ENCODE data around the gene TMEFF2. TPM values are rescaled to one million over a fixed set of nuclear protein-coding genes. Genes with fewer than 3 reads are reported as not detected.

TMEFF2 gene
- total RNA-seq, 1 donor from 2014 or later: not detected

- DNase-seq (no peak), ATAC-seq (no peak)
- no peaks in the 10 kb centered on the region for H3K36me3 ChIP-seq
- no peaks in the 10 kb centered on the region for H3K27me3 ChIP-seq
- TF ChIP-seq CTCF (IDR thresholded peaks at IDR 0.05): no peak
- H3K4me3 ChIP-seq: no peak overlapping the region
- H3K9me3 ChIP-seq: no peaks in the 10 kb centered on the region
- H3K27ac ChIP-seq: no peak overlapping the region
- no peaks in the 10 kb centered on the region for H3K4me1 ChIP-seq
- intact Hi-C loops (cut with DNase I): no loop called here
Measured at GRCh38 chr2:192013211-192013610, 181.5 kb downstream of the TMEFF2 start.

- Histone ChIP-seq H3K36me3 (no peaks in the 10 kb centered on the region), H3K27me3 (no peaks in the 10 kb centered on the region), H3K9me3 (peaks cover 5% of the 10 kb centered on the region), H3K4me3 (no peak overlapping the region), H3K4me1 (no peaks in the 10 kb centered on the region), H3K27ac (no peak overlapping the region)
- intact Hi-C loops (cut with DNase I): no loop called here
- DNase-seq (no peak), ATAC-seq (no peak)
- TF ChIP-seq CTCF (IDR thresholded peaks at IDR 0.05): no peak
Measured at GRCh38 chr2:192011196-192011595, 183.5 kb downstream of the TMEFF2 start.

- Histone ChIP-seq H3K36me3 (no peaks in the 10 kb centered on the region), H3K27ac (no peak overlapping the region), H3K4me3 (no peak overlapping the region), H3K4me1 (no peaks in the 10 kb centered on the region), H3K27me3 (no peaks in the 10 kb centered on the region), H3K9me3 (peaks cover 5% of the 10 kb centered on the region)
- TF ChIP-seq CTCF (IDR thresholded peaks at IDR 0.05): no peak
- no peak for DNase-seq
- intact Hi-C loops (cut with DNase I): no loop called here
- no peak for ATAC-seq
Measured at GRCh38 chr2:192010073-192010472, 184.7 kb downstream of the TMEFF2 start.

- Histone ChIP-seq H3K36me3 (no peaks in the 10 kb centered on the region), H3K9me3 (peaks cover 5% of the 10 kb centered on the region), H3K4me3 (no peak overlapping the region), H3K4me1 (no peaks in the 10 kb centered on the region), H3K27me3 (no peaks in the 10 kb centered on the region), H3K27ac (no peak overlapping the region)
- DNase-seq: no peak
- no peak for ATAC-seq
- intact Hi-C loops (cut with DNase I): no loop called here
- no peak for TF ChIP-seq CTCF (IDR thresholded peaks at IDR 0.05)
Measured at GRCh38 chr2:192007581-192008228, 187.0 kb downstream of the TMEFF2 start.

- TF ChIP-seq CTCF (IDR thresholded peaks at IDR 0.05): no peak
- H3K4me1 ChIP-seq: no peaks in the 10 kb centered on the region
- H3K27ac ChIP-seq: no peak overlapping the region
- H3K36me3 ChIP-seq: no peaks in the 10 kb centered on the region
- ATAC-seq (no peak), DNase-seq (no peak)
- H3K4me3 ChIP-seq: no peak overlapping the region
- H3K27me3 ChIP-seq: no peaks in the 10 kb centered on the region
- intact Hi-C loops (cut with DNase I): no loop called here
- peaks cover 5% of the 10 kb centered on the region for H3K9me3 ChIP-seq
Measured at GRCh38 chr2:192005211-192005610, 189.5 kb downstream of the TMEFF2 start.
